Endothelial cell of umbilical vein (primary cell): ENCODE data around the gene OCIAD1. TPM values are rescaled to one million over a fixed set of nuclear protein-coding genes. Genes with fewer than 3 reads are reported as not detected.

ENCODE experiments used
- BruUV-seq: library from RNA; stranded (reverse); fragments of 400-500 nt; replicated peaks from 2 replicates; lab custom pipeline; 2021; lab: Mats Ljungman, UMichigan
- CTCF ChIA-PET: fragments of 300-600, 350-600 bp; sonication (Branson Sonifier 250); formaldehyde crosslinking; loops from one replicate; lab custom pipeline; 2021; ENCODE audit warnings: antibody characterized with exemption, inconsistent platforms; lab: Charles Lee
- POLR2A ChIA-PET: fragments of 300-600, 350-600 bp; sonication (Branson Sonifier 250); formaldehyde crosslinking; loops from one replicate; lab custom pipeline; 2021; ENCODE audit warnings: antibody characterized with exemption, inconsistent platforms; lab: Charles Lee
- DNase-seq: peaks from one replicate; pipeline ENCODE4 v3.0.0-alpha.2; 2011; ENCODE audit warnings: low read depth, low spot score
- FAIRE-seq: peaks from 2 replicates; lab custom pipeline; 2011; peaks lifted over from hg19 to GRCh38; lab: Jason Lieb, UNC
- H2AFZ ChIP-seq: 2 replicates; pipeline ENCODE4 v1.6.0; 2012; ENCODE audit warnings: low read depth, low read length, control low read depth, inconsistent platforms
- H3K27ac ChIP-seq: 2 replicates; pipeline ENCODE4 v1.5.1; 2011; ENCODE audit warnings: low read depth, mild to moderate bottlenecking, control low read depth, low read length, moderate library complexity; ENCODE audit not compliant: insufficient read depth
- H3K27me3 ChIP-seq, 2 experiments: 2 replicates each; pipeline versions ENCODE4 v1.6.0 to v1.6.1; 2011; ENCODE audit warnings: low read length in 2 of 2, mixed read lengths in 1 of 2; ENCODE audit not compliant: control insufficient read depth in 2 of 2, insufficient read depth in 2 of 2
- H3K36me3 ChIP-seq, 2 experiments: 2 replicates in 1 of 2; 3 replicates in 1 of 2; pipeline ENCODE4 v1.5.1; 2011; ENCODE audit warnings: low read length in 2 of 2, mild to moderate bottlenecking in 1 of 2, moderate library complexity in 1 of 2; ENCODE audit not compliant: control insufficient read depth in 2 of 2, insufficient read depth in 2 of 2; ENCODE audit errors: extremely low read depth in 1 of 2
- H3K4me1 ChIP-seq: 3 replicates; pipeline ENCODE4 v1.5.1; 2011; ENCODE audit warnings: mild to moderate bottlenecking, low read length; ENCODE audit not compliant: control insufficient read depth, insufficient read depth; ENCODE audit errors: extremely low read depth
- H3K4me2 ChIP-seq: 2 replicates; pipeline ENCODE4 v1.6.1; 2011; ENCODE audit warnings: low read length, control low read depth, mixed read lengths; ENCODE audit not compliant: insufficient read depth
- H3K4me3 ChIP-seq, 3 experiments: fragments of 200-600 bp in 1 of 3; sonication (generic), shearing (Covaris generic) in 1 of 3; replicated peaks in 1 of 3; 2 replicates each; pipeline ENCODE4 v1.5.1; 2011 to 2016; ENCODE audit warnings: control low read depth in 3 of 3, low read length in 3 of 3, mild to moderate bottlenecking in 2 of 3, inconsistent platforms in 1 of 3, low read depth in 1 of 3, moderate library complexity in 1 of 3; ENCODE audit not compliant: insufficient read depth in 1 of 3
- H3K79me2 ChIP-seq: 2 replicates; pipeline ENCODE4 v1.6.0; 2012; ENCODE audit warnings: low read length, inconsistent platforms; ENCODE audit not compliant: control insufficient read depth, insufficient read depth
- H3K9ac ChIP-seq: replicated peaks from 2 replicates; pipeline ENCODE3; 2011; ENCODE audit warnings: low read length, control low read depth; ENCODE audit not compliant: insufficient read depth; ENCODE audit errors: extremely low read depth
- H3K9me1 ChIP-seq: replicated peaks from 3 replicates; pipeline ENCODE4 v1.6.0; 2011; ENCODE audit warnings: mild to moderate bottlenecking, low read length; ENCODE audit not compliant: control insufficient read depth, insufficient read depth; ENCODE audit errors: extremely low read depth
- H3K9me3 ChIP-seq: replicated peaks from 2 replicates; pipeline ENCODE4 v1.5.1; 2012; ENCODE audit warnings: low read length, inconsistent platforms; ENCODE audit not compliant: control insufficient read depth, insufficient read depth
- H4K20me1 ChIP-seq: replicated peaks from 2 replicates; pipeline ENCODE3; 2011; ENCODE audit warnings: mild to moderate bottlenecking, low read length; ENCODE audit not compliant: control insufficient read depth, insufficient read depth; ENCODE audit errors: extremely low read depth
- CTCF ChIP-seq, 2 donors: IDR thresholded peaks; 1 replicate in 1 of 2; 2 replicates in 1 of 2; pipeline ENCODE4 v1.5.1; 2011; ENCODE audit warnings: low read length in 2 of 2, mild to moderate bottlenecking in 2 of 2, moderate library complexity in 2 of 2, control low read depth in 1 of 2, inconsistent platforms in 1 of 2, low read depth in 1 of 2; ENCODE audit not compliant: insufficient read depth in 1 of 2; ENCODE audit errors: extremely low read depth in 1 of 2
- EZH2 ChIP-seq: IDR thresholded peaks from 2 replicates; pipeline ENCODE4 v1.6.1; 2012; ENCODE audit warnings: borderline replicate concordance, low read depth, mild to moderate bottlenecking, moderate library complexity, low read length, inconsistent platforms; ENCODE audit not compliant: severe bottlenecking
- FOS ChIP-seq: IDR thresholded peaks from 2 replicates; pipeline ENCODE4 v1.6.1; 2011; ENCODE audit warnings: mild to moderate bottlenecking, low read length, moderate library complexity, borderline replicate concordance; ENCODE audit not compliant: insufficient read depth
- GATA2 ChIP-seq: IDR thresholded peaks from 2 replicates; pipeline ENCODE4 v1.7.0; 2011; ENCODE audit warnings: low read depth, mild to moderate bottlenecking, moderate library complexity, mixed read lengths, low read length; ENCODE audit not compliant: insufficient read length, insufficient read depth
- JUN ChIP-seq: IDR thresholded peaks from 2 replicates; pipeline ENCODE4 v1.6.1; 2011; ENCODE audit warnings: borderline replicate concordance, low read depth; ENCODE audit not compliant: insufficient read length, insufficient read depth
- MAX ChIP-seq: IDR thresholded peaks from 2 replicates; pipeline ENCODE4 v1.6.1; 2011; ENCODE audit not compliant: insufficient read depth, insufficient read length
- MYC ChIP-seq: IDR thresholded peaks from one replicate; pipeline ENCODE4 v1.6.1; 2011; ENCODE audit warnings: mild to moderate bottlenecking, low read depth, low read length
- POLR2A ChIP-seq: IDR thresholded peaks from 2 replicates; pipeline ENCODE4 v1.6.1; 2012; ENCODE audit warnings: low read depth, mild to moderate bottlenecking, control low read depth, low read length
- POLR2AphosphoS5 ChIP-seq: IDR thresholded peaks from 2 replicates; pipeline ENCODE4 v1.6.1; 2012; ENCODE audit warnings: low read depth, mild to moderate bottlenecking, control low read depth, low read length, moderate library complexity; ENCODE audit not compliant: insufficient read depth
- dilution Hi-C: fragments of 300-500 bp; cut with MboI; formaldehyde crosslinking; loops from one replicate; pipeline ENCODE4 v1.15.0; 2019; ENCODE audit warnings: low sequenced_read_pairs; ENCODE audit not compliant: extremely low pct_ligation_motif_present
- intact Hi-C: fragments of 100-400 bp; cut with micrococcal nuclease; formaldehyde crosslinking; loops from one replicate; pipeline ENCODE4 v1.10.0; 2022
- polyA plus RNA-seq, 4 experiments: library from polyadenylated mRNA; depleted of rRNA in 3 of 4; stranded (reverse) in 3 of 4; unstranded in 1 of 4; fragments of >200 nt; gene quantifications; 2 replicates each; pipeline versions ENCODE4 v1.2.1 to v1.2.3, GENCODE V29; 2011 to 2012; ENCODE audit warnings: missing spikeins in 1 of 4
- total RNA-seq: library from RNA; stranded (reverse); gene quantifications from 2 replicates; pipeline ENCODE4 v1.2.3, GENCODE V29; 2021

The OCIAD1 gene
- total and polyA plus RNA-seq, 2 donors (not counting 3 experiments of a cell fraction or from before 2014, with no cell fraction given): 81.7 to 101 TPM

GRCh38 chr4:48831532-48832030, 693 bp downstream of the OCIAD1 start:
- peak overlapping the region; percentile 64 to 96 (median 66) for H3K4me3 ChIP-seq
- H3K27me3 ChIP-seq: no peaks in the 10 kb centered on the region
- H3K27ac ChIP-seq: peak overlapping the region; percentile 95
- H4K20me1 ChIP-seq: no peaks in the 10 kb centered on the region
- peak overlapping the region; percentile 76 for H2AFZ ChIP-seq
- dilution Hi-C loops: loop anchor here (25.0 kb wide), 1 partner anchor 131 kb away; no protein-coding TSS in a partner anchor
- H3K4me1 ChIP-seq: peaks cover 10% of the 10 kb centered on the region
- TF ChIP-seq POLR2A (no peak), MYC (no peak), POLR2AphosphoS5 (no peak), FOS (no peak), MAX (no peak), EZH2 (no peak), JUN (no peak), GATA2 (no peak), CTCF (IDR thresholded peaks at IDR 0.05; ENCODE audit: extremely low read depth in 1 of 2, insufficient read depth in 1 of 2, low read depth in 1 of 2, low read length in 2 of 2) (no peak)
- FAIRE-seq (peak; percentile 62), DNase-seq (peak; percentile 52)
- peak overlapping the region; percentile 99 for H3K9ac ChIP-seq
- peak overlapping the region; percentile 93 for H3K4me2 ChIP-seq
- TSS peak; percentile 95 for BruUV-seq
- H3K9me1 ChIP-seq: no peaks in the 10 kb centered on the region
- H3K79me2 ChIP-seq: peaks cover 33% of the 10 kb centered on the region
- CTCF ChIA-PET: interaction anchor here (1.4 to 2.9 kb wide), 2 partner anchors 10 to 253 kb away, joined by 6 to 8 read pairs; no protein-coding TSS in a partner anchor
- peaks cover 3 to 6% of the 10 kb centered on the region in 2 experiments for H3K36me3 ChIP-seq
- POLR2A ChIA-PET: no interaction called here
- intact Hi-C loops: loop anchor here (1.0 to 10.0 kb wide), 8 partner anchors 29 to 253 kb away; partner anchors contain the start of gene FRYL
- no peaks in the 10 kb centered on the region for H3K9me3 ChIP-seq
